ENCODE measurements around the gene KIF18B.

- TF ChIP-seq CTCF (IDR thresholded peaks at IDR 0.05) (no peak), POLR2AphosphoS5 (IDR thresholded peaks at IDR 0.05) (no peak), POLR2A (IDR thresholded peaks at IDR 0.05) (no peak)
Measured at GRCh38 chr17:44910231-44911106, 37.1 kb downstream of the KIF18B start.
